ENCODE measurements around the gene NFATC3. TPM values are rescaled to one million over a fixed set of nuclear protein-coding genes. Genes with fewer than 3 reads are reported as not detected.
"Not testable (repeated sequence)": the region's sequence is repeated elsewhere in the genome, so short reads cannot be mapped to it uniquely, and the experiment has no call there.

The NFATC3 gene
- total RNA-seq, 2 donors from 2014 or later: 91.9 to 131 TPM

- no peaks in the 10 kb centered on the region for H3K9me3 Mint-ChIP-seq
- H3K36me3 Mint-ChIP-seq: peaks cover 10% of the 10 kb centered on the region
- H3K4me3 Mint-ChIP-seq: no peak overlapping the region
- H3K4me1 Mint-ChIP-seq (ENCODE audit: low read depth in 2 of 2): peaks cover 36 to 44% of the 10 kb centered on the region in 2 donors
- ATAC-seq: no peak
- no peak for DNase-seq (ENCODE audit: low spot score)
- H3K27me3 Mint-ChIP-seq: no peaks in the 10 kb centered on the region
- peak overlapping the region; percentile 76 to 86 for H3K27ac Mint-ChIP-seq
These were observed 43.6 kb downstream of the NFATC3 start for GRCh38 chr16:68128577-68129305.

- DNase-seq (ENCODE audit: low spot score): no peak
- no peaks in the 10 kb centered on the region for H3K27me3 Mint-ChIP-seq
- peaks cover 40 to 49% of the 10 kb centered on the region in 2 donors for H3K4me1 Mint-ChIP-seq (ENCODE audit: low read depth in 2 of 2)
- ATAC-seq: no peak
- H3K36me3 Mint-ChIP-seq: peaks cover 10% of the 10 kb centered on the region
- H3K27ac Mint-ChIP-seq: peak overlapping the region; percentile 76 to 86
- no peak overlapping the region for H3K4me3 Mint-ChIP-seq
- no peaks in the 10 kb centered on the region for H3K9me3 Mint-ChIP-seq
These were observed 45.4 kb downstream of the NFATC3 start for GRCh38 chr16:68130520-68130919.

- H3K27me3 Mint-ChIP-seq: no peaks in the 10 kb centered on the region
- H3K4me1 Mint-ChIP-seq (ENCODE audit: low read depth in 2 of 2): peaks cover 42 to 54% of the 10 kb centered on the region in 2 donors
- no peak for ATAC-seq
- peaks cover 10% of the 10 kb centered on the region for H3K36me3 Mint-ChIP-seq
- H3K4me3 Mint-ChIP-seq: peak overlapping the region; percentile 16
- DNase-seq (ENCODE audit: low spot score): no peak
- peak overlapping the region; percentile 76 to 85 for H3K27ac Mint-ChIP-seq
- H3K9me3 Mint-ChIP-seq: no peaks in the 10 kb centered on the region
These were observed 46.9 kb downstream of the NFATC3 start for GRCh38 chr16:68131813-68132706.

GRCh38 chr16:68133000-68133399 is 47.8 kb downstream of the NFATC3 start:
- H3K4me3 Mint-ChIP-seq; H3K27me3 Mint-ChIP-seq; ATAC-seq; DNase-seq (ENCODE audit: low spot score); H3K9me3 Mint-ChIP-seq: not testable (repeated sequence)
- peak overlapping the region; percentile 76 to 85 for H3K27ac Mint-ChIP-seq
- peaks cover 42 to 45% of the 10 kb centered on the region in 2 donors for H3K4me1 Mint-ChIP-seq (ENCODE audit: low read depth in 2 of 2)
- H3K36me3 Mint-ChIP-seq: peaks cover 10% of the 10 kb centered on the region

GRCh38 chr16:68134644-68135043 is 49.5 kb downstream of the NFATC3 start:
- H3K9me3 Mint-ChIP-seq: no peaks in the 10 kb centered on the region
- H3K4me1 Mint-ChIP-seq (ENCODE audit: low read depth in 2 of 2): peaks cover 44 to 50% of the 10 kb centered on the region in 2 donors
- peak overlapping the region in 1 of 2 donors; percentile 18 for H3K27ac Mint-ChIP-seq
- DNase-seq (ENCODE audit: low spot score): no peak
- no peak overlapping the region for H3K4me3 Mint-ChIP-seq
- H3K36me3 Mint-ChIP-seq: peaks cover 10% of the 10 kb centered on the region
- H3K27me3 Mint-ChIP-seq: no peaks in the 10 kb centered on the region
- no peak for ATAC-seq

GRCh38 chr16:68136515-68136914 is 51.3 kb downstream of the NFATC3 start:
- peaks cover 38 to 43% of the 10 kb centered on the region in 2 donors for H3K4me1 Mint-ChIP-seq (ENCODE audit: low read depth in 2 of 2)
- H3K4me3 Mint-ChIP-seq: no peak overlapping the region
- H3K27ac Mint-ChIP-seq: peak overlapping the region in 1 of 2 donors; percentile 62
- DNase-seq (ENCODE audit: low spot score) (no peak), ATAC-seq (peak in 1 of 2 donors; percentile 80)
- no peaks in the 10 kb centered on the region for H3K9me3 Mint-ChIP-seq
- no peaks in the 10 kb centered on the region for H3K27me3 Mint-ChIP-seq
- peaks cover 6% of the 10 kb centered on the region for H3K36me3 Mint-ChIP-seq

GRCh38 chr16:68144008-68144407 is 58.8 kb downstream of the NFATC3 start:
- ATAC-seq (no peak), DNase-seq (ENCODE audit: low spot score) (no peak)
- Mint-ChIP-seq H3K27ac (peak overlapping the region in 1 of 2 donors; percentile 58), H3K4me3 (no peak overlapping the region), H3K9me3 (no peaks in the 10 kb centered on the region), H3K36me3 (peaks cover 8% of the 10 kb centered on the region), H3K27me3 (no peaks in the 10 kb centered on the region), H3K4me1 (ENCODE audit: low read depth in 2 of 2) (peaks cover 29 to 56% of the 10 kb centered on the region in 2 donors)

- Mint-ChIP-seq H3K4me1 (ENCODE audit: low read depth in 2 of 2) (peaks cover 29 to 56% of the 10 kb centered on the region in 2 donors), H3K27ac (peak overlapping the region; percentile 64 to 89), H3K27me3 (no peaks in the 10 kb centered on the region), H3K4me3 (peak overlapping the region; percentile 22), H3K36me3 (peaks cover 8% of the 10 kb centered on the region), H3K9me3 (no peaks in the 10 kb centered on the region)
- ATAC-seq (no peak), DNase-seq (ENCODE audit: low spot score) (no peak)
These were observed 61.4 kb downstream of the NFATC3 start for GRCh38 chr16:68146585-68146984.

GRCh38 chr16:68147444-68147843 is 62.3 kb downstream of the NFATC3 start:
- DNase-seq (ENCODE audit: low spot score): no peak
- Mint-ChIP-seq H3K27me3 (no peaks in the 10 kb centered on the region), H3K9me3 (no peaks in the 10 kb centered on the region), H3K4me3 (peak overlapping the region; percentile 62), H3K4me1 (ENCODE audit: low read depth in 2 of 2) (peaks cover 23 to 50% of the 10 kb centered on the region in 2 donors), H3K36me3 (peaks cover 8% of the 10 kb centered on the region), H3K27ac (peak overlapping the region; percentile 64 to 89)
- peak; percentile 83 to 87 for ATAC-seq

GRCh38 chr16:68149596-68149995 is 64.4 kb downstream of the NFATC3 start:
- no peaks in the 10 kb centered on the region for H3K9me3 Mint-ChIP-seq
- H3K4me3 Mint-ChIP-seq: no peak overlapping the region
- no peak for DNase-seq (ENCODE audit: low spot score)
- H3K27me3 Mint-ChIP-seq: no peaks in the 10 kb centered on the region
- ATAC-seq: no peak
- H3K4me1 Mint-ChIP-seq (ENCODE audit: low read depth in 2 of 2): peaks cover 27 to 56% of the 10 kb centered on the region in 2 donors
- H3K27ac Mint-ChIP-seq: peak overlapping the region; percentile 6 to 89
- H3K36me3 Mint-ChIP-seq: peaks cover 8% of the 10 kb centered on the region

- Mint-ChIP-seq H3K4me3 (no peak overlapping the region), H3K9me3 (no peaks in the 10 kb centered on the region), H3K27me3 (no peaks in the 10 kb centered on the region), H3K36me3 (peaks cover 4% of the 10 kb centered on the region), H3K4me1 (ENCODE audit: low read depth in 2 of 2) (peaks cover 15 to 23% of the 10 kb centered on the region in 2 donors), H3K27ac (peak overlapping the region; percentile 13 to 55)
- ATAC-seq (no peak), DNase-seq (ENCODE audit: low spot score) (no peak)
These were observed 70.3 kb downstream of the NFATC3 start for GRCh38 chr16:68155425-68155824.

GRCh38 chr16:68162413-68162812 is 77.2 kb downstream of the NFATC3 start:
- Mint-ChIP-seq H3K9me3 (no peaks in the 10 kb centered on the region), H3K36me3 (peaks cover 9% of the 10 kb centered on the region), H3K4me3 (no peak overlapping the region), H3K4me1 (ENCODE audit: low read depth in 2 of 2) (no peaks in the 10 kb centered on the region), H3K27me3 (no peaks in the 10 kb centered on the region), H3K27ac (peak overlapping the region in 1 of 2 donors; percentile 47)
- DNase-seq (ENCODE audit: low spot score): no peak
- no peak for ATAC-seq

GRCh38 chr16:68163275-68163674 is 78.1 kb downstream of the NFATC3 start:
- H3K27me3 Mint-ChIP-seq; H3K9me3 Mint-ChIP-seq; ATAC-seq; DNase-seq (ENCODE audit: low spot score); H3K36me3 Mint-ChIP-seq; H3K4me1 Mint-ChIP-seq (ENCODE audit: low read depth in 2 of 2); H3K4me3 Mint-ChIP-seq; H3K27ac Mint-ChIP-seq: not testable (repeated sequence)

GRCh38 chr16:68166264-68166663 is 81.1 kb downstream of the NFATC3 start:
- DNase-seq (ENCODE audit: low spot score): no peak
- H3K27me3 Mint-ChIP-seq: no peaks in the 10 kb centered on the region
- no peaks in the 10 kb centered on the region for H3K4me1 Mint-ChIP-seq (ENCODE audit: low read depth in 2 of 2)
- no peak for ATAC-seq
- peaks cover 5% of the 10 kb centered on the region for H3K36me3 Mint-ChIP-seq
- peak overlapping the region in 1 of 2 donors; percentile 39 for H3K27ac Mint-ChIP-seq
- no peaks in the 10 kb centered on the region for H3K9me3 Mint-ChIP-seq
- H3K4me3 Mint-ChIP-seq: no peak overlapping the region
